Activated T-cell treated with anti-CD3 and anti-CD28 coated beads for 48 hours (primary cell): ENCODE results near the gene FEV.

Experiments
- DNase-seq: peaks from one replicate; pipeline ENCODE4 v3.0.0-alpha.2; 2020; ENCODE audit warnings: low read depth

Gene FEV

GRCh38 chr2:219017201-219017931, 32.4 kb upstream of the FEV start:
- no peak for DNase-seq

- DNase-seq, result no peak
Observed at GRCh38 chr2:219016721-219017120, 31.7 kb upstream of the FEV start.

GRCh38 chr2:219010873-219011272, 25.9 kb upstream of the FEV start:
- no peak for DNase-seq

DNA sequence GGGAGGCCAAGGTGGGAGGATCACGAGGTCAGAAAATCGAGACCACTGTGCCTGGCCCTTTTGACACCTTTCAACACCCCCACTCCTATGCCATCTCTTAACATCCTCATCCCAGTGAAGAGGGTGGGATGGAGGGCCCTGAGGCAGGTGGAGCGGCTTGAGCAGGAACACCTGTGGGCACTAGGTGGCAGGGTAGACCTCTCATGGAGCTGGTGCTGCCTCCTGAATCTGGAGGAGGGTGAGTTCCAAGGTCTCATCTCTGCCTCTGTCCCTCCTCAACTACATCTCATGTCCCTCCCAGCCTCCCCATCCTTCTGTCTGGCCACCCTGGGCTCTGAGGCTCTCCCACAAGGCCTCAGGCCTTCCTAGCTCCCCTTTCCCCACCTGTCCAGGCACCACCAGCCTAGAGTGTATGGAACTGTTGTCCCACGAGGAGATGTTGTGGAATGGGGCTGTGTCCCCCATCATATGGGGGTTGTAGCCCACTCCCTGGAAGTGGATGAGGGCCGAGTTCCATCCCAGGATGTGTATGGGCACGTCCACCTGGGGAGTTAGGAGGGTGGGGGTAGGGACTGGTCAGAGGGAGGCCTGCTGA, 25.3 kb upstream of the FEV start:
- no peak for DNase-seq

DNA sequence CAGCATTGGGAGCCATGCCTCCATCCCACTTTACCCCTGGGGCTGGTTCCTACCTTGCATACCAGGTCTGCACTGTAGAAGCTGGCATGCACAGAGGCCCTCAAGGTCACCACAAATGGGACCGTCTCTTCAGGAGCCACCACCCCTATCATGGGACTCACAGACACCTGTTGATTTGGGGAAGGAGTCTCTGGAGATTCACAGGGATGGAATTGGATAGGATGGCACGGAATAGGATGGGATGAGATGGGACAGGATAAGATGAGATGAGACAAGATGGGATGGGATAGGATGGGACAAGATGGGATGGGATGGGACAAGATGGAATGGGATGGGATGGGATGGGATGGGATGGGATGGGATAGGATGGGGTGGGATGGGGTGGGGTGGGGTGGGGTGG, 24.3 kb upstream of the FEV start:
- DNase-seq, result no peak

- DNase-seq, result no peak
Observed at GRCh38 chr2:219003979-219004378, 19.0 kb upstream of the FEV start.

DNA sequence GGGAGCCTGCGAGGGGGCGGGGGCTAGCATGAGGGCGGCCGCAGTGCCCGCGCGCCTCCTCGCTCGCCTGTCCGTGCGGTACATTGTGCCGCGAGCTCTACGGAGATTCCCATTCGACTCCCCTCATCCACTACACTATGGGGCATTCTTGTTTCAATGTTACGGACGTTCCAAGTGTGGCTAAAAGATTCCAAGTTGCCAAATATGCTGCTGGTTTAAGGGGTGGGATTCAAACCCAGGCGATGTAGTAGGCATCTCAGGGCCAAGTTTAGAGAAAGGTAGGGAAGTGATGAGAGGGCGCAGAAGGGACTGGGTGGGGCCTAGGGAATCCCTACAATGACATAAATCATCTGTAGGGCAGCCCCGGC, 18.3 kb upstream of the FEV start:
- DNase-seq, result no peak

GRCh38 chr2:219002395-219003266, 17.6 kb upstream of the FEV start:
- DNase-seq, result peak; percentile 58

- DNase-seq, result no peak
Observed at GRCh38 chr2:219001577-219002394, 16.8 kb upstream of the FEV start.

DNA sequence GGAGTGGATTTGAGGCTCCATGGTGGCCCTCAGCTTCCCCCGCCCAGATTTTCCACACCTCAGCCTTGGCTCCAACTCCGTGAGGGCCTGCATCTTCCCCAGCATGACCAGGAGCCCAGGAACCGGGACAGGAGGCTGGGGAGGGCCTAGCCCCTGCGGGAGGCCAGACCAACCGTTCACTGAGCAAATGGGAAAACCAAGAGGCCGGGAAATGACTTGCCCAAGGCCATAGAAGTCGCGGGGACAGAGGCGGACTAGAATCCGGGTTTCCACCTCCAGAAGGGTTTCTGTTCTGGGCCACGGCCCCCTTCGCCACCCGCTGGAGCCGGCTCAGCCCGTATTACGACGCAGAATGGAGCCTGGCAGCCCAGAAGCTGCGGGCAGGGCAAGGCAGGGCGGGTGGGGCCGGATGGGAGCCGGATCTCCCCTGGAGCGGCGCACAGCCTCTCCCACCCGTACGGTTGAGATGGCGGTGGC, 16.2 kb upstream of the FEV start:
- DNase-seq, result no peak

GRCh38 chr2:219000569-219000960, 15.6 kb upstream of the FEV start:
- no peak for DNase-seq

DNA sequence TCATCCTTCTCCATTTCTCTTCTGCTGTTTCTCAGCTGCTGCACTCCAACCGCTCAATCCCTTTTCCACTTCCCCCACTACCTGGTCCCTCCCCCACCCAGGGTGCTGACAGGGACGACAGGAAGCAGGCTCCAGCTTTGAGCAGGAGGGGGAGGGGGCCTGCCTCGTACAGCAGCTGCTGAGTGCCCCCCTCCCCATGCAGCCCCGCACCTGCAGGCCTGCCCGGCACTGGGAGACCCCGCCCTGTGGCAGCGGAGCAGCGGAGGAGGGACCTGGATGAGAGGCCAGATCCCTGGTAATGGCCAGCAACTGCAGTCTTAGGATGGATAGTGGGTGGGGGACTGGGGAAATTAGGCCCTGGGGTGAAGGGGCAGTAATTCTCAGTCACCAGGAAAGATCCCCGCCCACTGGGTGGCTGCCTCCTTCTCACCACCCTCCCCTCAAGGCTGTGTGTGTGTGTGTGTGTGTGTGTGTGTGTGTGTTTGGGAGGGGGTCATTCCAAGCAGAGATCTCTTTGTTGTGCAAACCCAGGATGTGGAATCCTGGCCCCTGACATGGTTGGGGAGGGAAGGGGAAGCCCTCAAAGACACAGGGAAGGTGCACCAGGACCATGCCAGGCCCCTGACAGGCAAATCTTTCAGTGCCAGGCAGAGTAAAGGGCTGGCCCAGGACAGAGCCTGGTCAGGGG, 15.0 kb upstream of the FEV start:
- DNase-seq, result no peak

- DNase-seq, result no peak
Observed at GRCh38 chr2:218999021-218999880, 14.3 kb upstream of the FEV start.

DNA sequence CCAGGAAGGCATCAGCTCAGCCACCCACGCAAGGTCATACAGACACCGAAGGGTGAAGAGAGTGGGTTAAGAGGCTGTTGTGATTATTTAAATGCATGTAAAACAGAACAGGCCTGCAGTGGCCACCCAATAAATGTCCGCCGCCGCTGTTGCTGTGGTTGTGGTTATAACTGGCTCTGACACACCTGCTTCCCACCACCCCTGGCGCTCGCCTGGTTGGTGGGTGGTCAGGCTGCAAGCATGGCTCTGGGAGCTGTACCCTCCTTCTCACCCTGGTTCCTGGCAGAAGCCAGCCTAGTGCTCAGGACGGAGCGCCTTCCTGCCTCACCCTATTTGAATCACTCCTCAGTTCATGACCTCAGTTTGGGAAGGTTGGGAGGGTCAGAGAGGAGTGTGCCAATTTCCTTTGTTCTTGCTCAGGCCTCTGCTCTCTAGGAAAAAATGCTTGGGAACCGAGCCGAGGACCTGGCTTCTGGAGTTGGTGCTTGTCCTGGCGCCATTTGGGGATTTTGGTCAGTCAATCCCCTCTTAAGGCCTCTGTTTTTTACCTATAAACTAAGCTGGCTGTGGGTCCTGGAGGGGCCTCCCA, 13.5 kb upstream of the FEV start:
- DNase-seq, result no peak

- DNase-seq, result no peak
Observed at GRCh38 chr2:218997731-218998130, 12.7 kb upstream of the FEV start.

- DNase-seq, result no peak
Observed at GRCh38 chr2:218996937-218997336, 12.0 kb upstream of the FEV start.

DNA sequence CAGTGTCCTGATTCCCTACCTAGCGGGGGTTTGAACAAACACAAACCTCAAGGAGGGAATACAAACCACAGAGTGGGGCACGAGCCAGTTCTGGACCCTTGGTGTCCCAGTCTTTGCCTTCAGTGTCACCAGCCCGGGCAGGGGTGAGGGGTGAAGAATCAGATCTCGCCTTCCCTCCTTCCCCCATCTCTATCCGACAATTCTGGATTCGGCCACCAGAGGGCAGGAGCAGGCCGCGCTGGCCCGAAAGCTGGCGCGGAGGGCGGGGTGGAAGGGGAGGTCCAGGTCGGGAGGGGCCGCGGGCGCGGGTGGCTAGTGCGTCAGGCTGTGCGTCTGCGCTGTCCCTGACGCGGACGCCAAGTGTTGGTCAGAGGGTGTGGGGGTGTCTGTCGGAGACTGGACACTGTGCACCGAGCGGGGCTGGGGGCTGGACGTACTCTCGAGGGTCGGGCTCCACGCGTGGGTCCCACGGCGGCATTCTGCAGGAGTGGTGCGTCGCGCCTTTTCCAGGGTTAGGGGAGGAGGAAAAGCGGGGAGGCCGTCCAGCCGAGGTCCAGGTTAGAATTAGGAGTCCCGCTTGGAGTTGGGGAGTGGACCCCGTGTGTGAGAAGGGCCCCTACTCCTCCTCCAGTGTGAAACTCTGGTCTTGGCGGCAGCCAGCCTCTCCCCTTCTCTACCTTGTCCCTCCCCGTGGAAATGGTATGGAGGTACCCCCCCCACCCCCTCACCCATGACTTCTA, 11.2 kb upstream of the FEV start:
- DNase-seq, result peak; percentile 82

- no peak for DNase-seq
Observed at GRCh38 chr2:218995561-218995960, 10.6 kb upstream of the FEV start.
